A673 (cell line): Measurements from ENCODE around the gene ANAPC16.

ENCODE experiments used
- EZH2 ChIP-seq: fragments of 200-600 bp; sonication (generic); IDR thresholded peaks from 2 replicates; pipeline ENCODE4 v1.6.1; 2017; ENCODE audit warnings: borderline replicate concordance, low read depth, mild to moderate bottlenecking, mixed read lengths, antibody characterized with exemption, low read length; ENCODE audit not compliant: poor library complexity, severe bottlenecking
- TF ChIP-seq, protein P1 (sequence below): fragments of 300-800, 200-600 bp; sonication (generic); conservative IDR thresholded peaks from 2 replicates; pipeline ENCODE4 v1.5.1; 2017; ENCODE audit warnings: low read depth, mild to moderate bottlenecking, antibody characterized with exemption, low read length, moderate library complexity, mixed read lengths

- TF ChIP-seq, protein P1, sequence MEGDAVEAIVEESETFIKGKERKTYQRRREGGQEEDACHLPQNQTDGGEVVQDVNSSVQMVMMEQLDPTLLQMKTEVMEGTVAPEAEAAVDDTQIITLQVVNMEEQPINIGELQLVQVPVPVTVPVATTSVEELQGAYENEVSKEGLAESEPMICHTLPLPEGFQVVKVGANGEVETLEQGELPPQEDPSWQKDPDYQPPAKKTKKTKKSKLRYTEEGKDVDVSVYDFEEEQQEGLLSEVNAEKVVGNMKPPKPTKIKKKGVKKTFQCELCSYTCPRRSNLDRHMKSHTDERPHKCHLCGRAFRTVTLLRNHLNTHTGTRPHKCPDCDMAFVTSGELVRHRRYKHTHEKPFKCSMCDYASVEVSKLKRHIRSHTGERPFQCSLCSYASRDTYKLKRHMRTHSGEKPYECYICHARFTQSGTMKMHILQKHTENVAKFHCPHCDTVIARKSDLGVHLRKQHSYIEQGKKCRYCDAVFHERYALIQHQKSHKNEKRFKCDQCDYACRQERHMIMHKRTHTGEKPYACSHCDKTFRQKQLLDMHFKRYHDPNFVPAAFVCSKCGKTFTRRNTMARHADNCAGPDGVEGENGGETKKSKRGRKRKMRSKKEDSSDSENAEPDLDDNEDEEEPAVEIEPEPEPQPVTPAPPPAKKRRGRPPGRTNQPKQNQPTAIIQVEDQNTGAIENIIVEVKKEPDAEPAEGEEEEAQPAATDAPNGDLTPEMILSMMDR: no peak
- no peak for TF ChIP-seq EZH2
Measured at GRCh38 chr10:72204724-72205123, 11.1 kb upstream of the ANAPC16 start.
